GDM1 (cell line): ENCODE results near the gene COL8A2.

Source experiments
- DNase-seq: peaks from one replicate; lab custom pipeline; 2025; lab: John Stamatoyannopoulos, UW

The COL8A2 gene

DNA sequence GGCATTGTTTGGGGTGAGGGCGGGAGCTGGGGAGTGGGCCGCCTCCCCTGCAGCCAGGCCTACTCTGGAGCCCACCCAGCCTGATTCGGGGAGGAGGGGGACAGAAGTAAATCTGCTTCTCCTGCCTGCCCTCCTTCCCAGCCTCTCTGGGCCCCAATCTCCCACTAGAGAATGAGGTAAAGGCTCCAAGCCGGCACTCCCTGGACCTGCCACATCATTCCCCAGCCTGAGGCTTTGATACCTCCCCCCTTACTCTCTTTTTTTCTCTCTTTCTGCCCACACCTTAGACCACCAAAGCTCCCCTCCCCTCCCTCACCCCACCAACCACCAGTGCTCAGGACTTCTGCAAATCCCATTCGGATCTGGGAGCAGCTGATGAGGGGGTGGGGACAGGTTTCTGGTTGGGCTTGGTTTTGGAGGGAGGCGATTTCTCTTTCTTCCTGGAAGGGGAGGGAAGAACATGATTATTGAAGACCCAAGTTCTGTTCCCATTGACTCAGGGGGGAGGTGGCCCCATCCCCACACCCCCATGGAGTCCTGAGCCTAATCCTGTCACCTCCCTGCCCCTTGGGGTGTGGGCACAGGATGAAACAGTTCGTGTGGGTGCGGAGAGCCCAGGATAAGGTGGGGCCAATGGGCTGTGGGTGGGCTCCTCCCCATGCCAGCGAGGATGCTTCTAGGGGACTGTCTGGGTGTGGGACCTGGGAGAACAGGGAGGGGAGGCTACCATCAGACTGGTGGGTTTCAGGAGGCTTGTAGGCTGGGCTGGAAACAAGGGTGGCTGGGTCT, 32.3 kb upstream of the COL8A2 start:
- no peak for DNase-seq

DNA sequence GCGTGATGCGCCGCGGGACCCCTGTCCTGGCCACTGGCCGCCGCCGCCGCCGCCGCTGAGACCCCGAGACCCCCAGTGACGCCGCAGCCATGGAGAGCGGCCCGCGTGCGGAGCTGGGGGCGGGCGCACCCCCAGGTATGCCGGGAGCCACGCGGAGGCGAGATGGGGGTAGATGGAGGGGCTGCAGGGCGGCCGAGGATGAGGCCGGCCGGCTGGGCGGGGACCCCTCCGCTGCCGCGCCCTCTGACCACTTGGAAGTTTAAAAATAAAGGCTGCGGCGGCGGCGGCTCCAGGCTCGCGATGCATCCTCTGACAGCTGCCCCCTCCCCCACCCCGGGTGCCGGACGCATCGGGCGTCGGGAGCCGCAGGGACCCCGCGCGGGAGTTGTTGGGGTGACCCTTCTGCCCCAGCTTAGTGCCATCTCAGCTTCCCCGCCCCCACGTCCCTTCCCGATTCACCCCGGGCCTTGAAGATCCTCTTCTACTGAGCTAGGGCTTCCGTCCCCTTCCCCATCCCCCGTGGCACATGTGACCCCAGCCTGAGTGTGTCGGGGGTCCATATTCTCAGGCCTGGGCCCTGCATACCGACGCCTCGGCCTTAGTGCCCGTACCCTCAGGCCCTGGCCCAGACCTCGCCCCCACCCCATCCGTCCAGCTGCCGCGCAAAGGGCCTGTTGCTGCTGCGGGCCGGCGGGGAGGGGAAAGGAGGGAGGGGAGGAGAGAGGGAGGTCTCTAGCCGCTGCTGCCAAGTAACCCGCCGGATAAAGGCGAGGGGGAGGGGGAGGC, 31.5 kb upstream of the COL8A2 start:
- peak; percentile 67 for DNase-seq

DNA sequence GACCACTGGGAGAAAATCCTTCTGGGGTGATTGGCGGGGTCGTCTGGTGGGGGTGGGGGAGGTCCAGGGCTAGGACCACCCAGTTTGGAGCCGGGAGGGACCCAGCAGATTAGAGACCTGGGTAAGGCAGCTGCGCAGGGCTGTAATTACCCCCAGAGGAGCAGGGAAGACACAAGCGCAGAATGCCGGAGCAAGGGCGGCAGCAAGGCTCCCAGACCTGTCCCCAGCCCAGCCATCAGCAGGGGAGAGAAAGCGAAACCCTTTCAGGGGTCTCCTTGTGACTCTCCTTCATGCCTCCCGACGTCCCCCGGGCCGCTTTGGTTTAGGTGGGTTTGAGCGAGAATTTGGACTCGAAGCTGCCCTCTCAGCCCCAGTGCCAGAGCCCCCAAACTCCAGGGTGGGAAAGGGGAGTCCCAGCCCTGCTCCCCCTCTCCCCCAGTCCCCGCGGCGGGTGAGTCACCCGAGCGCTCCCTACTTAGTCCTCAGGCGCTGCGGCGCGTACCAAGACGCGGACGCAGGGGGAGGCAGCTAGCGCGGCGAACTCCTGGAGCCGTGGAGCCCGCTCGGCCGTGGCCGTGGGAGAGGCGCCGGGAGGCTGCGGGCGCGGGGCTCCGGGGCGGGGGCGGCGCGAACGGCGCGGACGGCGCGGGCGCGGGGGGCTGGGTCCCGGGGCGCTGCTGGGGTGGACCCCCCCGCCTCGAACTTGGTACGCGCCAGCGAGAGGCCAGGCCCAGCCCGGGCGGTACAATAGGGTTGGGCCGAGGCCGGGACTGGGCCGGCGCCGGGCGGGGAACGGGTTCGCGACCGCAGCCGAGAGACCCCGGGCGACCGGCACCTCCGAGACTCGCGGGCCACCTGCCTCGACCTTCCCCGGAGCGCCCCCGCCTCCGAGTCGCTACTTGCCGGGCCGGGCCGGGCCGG, 30.6 kb upstream of the COL8A2 start, which contains the start of gene MAP7D1:
Gene MAP7D1, plus strand, starts transcription at position 753 of the 921 bp plus-strand sequence. CDS start 258 bp downstream, outside the sequence.
- DNase-seq, result peak; percentile 65

DNA sequence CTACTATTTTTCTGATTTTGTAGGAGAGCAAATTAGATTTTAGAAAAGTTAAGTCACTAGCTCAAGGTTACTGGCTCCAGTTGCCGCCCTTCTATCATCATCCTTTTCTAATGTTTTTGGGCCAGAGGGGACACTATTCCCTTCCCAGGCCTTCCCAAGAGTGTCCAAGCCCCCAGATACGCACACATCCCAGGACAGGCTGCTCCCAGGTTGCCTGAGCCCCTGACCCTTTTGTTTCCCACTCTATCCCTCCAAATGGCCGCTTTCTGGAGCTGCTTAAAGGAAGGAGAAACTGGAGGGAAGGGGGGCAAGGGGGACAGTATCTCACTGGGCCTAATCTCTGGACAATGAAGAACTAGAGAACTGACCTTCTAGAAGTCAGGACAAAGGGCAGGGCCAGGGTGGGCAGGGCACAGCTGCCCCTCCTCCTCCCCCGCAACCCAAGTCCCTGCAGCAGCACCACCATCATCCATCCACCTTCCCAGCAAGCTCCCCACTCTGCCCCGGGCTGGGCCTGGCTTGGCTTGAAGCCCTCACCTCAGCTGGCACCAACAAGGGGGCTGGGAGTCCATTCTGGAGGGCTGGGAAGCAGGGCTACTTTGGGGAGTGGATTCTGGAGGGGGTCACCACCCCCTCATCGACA, 29.9 kb upstream of the COL8A2 start:
- no peak for DNase-seq

DNA sequence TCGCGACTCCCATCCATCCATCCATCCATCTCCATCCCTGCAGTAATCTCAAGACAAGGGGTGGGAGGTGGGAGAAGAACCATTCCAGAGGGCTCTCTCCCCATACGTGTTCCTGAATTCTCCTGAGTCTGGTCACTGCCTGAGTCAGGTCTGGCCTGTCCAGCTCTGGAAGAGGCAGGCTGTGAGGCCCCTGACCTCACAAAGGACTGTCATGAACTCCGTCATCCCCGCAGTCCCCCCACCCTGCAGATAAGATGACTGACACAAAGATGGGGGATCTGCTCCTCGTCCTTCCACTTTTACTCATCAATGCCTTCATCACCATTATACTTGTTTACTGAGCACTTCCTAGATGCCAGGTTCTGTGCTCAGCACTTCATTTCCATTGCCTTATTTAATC, 29.3 kb upstream of the COL8A2 start:
- DNase-seq, result no peak

DNA sequence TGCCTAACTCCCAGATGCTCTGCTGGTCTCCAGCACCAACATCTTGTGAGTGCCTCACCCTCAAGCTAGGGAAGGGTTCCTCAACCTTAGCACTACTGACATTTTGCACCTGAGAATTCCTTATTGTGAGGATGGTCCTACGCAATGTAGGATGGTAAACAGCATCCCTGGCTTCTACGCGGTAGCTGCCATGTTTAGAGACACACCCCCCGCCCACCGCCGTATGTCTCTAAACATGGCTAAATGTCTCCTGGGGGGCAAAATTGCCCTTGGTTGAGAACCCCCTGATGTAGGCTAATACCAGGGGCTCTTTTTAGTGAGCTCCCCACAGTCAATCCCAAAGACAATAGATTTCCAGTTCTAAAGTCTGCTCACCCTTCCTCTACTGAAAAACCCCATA, 28.5 kb upstream of the COL8A2 start:
- no peak for DNase-seq

DNA sequence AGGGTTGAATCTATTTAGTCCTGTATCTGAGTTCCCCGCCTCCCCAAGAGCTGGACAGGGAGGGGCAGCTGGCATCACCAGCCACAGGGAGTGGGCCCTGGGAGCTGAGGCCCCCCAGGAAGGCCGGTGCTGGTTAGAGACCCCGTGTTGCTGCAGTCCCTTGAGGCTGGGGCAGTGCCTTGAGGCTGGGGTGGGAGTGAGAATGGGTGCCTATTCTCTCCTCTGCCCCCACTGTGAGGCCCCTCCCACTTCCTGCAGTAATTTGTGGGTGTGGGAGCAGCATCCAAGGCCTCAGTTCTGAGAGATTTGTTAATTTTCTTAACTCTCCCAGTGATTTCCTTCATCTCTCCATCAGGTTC, 26.8 kb upstream of the COL8A2 start:
- no peak for DNase-seq

DNA sequence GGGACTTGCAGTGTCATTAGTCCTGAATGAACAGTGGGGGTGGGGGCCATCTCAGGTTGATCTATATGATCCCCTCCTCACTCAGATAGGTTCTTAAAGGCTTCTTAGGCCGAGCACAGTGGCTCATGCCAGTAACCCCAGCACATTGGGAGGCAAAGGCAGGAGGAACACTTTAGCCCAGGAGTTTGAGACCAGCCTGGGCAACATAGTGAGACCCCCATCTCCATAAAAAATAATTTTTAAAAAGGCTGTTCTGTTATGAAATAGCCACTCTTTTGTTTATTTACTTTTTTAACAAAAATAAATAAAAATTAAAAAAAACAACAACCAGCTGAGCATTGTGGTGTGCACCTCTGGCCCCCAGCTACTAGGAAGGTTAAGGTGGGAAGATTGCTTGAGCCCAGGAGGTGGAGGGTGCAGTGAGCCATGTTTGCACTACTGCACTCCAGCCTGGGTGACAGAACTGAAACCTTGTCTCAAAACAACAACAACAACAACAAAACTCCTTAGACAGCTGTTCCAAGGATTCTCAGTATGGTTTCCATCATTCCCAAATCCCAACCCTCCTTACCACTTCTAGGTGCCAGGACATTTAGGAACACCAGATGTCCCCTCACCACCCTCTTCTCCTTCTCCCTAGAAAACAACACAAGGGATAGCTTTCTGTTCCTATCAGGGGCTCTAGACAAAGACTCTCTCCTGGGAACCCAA, 26.3 kb upstream of the COL8A2 start:
- no peak for DNase-seq

DNA sequence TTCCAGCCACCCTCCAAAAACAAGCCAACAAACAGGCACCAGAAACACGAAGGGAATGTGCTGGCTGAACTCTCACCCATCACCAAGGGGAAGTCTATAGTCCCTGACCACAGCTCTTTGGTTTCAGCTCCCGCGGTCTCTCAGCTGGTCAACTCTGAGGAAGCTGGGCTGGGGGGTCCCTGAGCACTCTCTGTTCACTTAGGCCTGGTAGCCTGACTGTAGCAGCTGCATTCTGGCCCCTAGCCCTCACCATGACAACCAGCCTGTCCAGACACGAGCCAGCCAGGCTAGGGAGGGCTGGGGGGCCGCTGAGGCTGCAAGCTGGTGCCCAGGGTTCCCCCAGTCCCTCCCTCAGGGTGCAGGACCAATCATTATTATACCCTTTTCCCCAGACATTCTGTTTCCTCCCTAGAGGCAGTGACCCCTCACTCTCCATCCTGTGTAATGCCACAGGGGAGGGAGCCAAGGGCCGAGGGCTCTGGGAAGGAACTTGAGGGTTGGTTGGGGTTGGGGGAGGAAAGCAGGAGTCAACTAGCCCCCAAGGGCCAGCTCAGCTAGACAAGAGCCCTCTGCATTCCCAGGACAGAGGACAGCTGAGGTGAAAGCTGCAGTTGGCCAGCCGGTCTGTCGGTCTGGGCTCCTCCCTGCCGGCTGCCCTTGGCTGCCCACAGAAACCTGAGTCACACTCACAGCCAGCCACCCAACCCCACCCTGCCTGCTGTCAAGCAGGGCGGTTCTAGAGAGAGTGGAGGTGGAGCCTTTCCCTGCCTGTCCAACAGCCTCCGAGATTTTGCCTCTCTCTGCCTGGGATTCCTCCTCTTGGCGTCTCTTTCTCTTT, 25.5 kb upstream of the COL8A2 start:
- DNase-seq, result peak; percentile 69

DNA sequence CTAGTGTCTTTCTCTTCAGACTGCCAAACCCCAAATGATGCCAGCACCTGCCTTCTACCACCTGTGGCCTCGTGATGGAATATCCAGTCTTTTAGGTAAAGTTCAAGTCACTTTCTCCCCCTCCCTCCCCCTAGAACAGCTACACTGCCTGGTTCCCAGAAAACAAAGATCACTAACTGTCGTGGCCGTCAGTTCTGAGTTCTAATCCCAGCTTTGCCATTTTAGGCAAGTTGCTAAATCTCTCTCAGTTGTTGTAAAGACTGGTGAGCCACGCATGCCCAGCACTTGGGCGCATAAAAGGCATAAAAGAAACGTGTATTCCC, 24.9 kb upstream of the COL8A2 start:
- no peak for DNase-seq

DNA sequence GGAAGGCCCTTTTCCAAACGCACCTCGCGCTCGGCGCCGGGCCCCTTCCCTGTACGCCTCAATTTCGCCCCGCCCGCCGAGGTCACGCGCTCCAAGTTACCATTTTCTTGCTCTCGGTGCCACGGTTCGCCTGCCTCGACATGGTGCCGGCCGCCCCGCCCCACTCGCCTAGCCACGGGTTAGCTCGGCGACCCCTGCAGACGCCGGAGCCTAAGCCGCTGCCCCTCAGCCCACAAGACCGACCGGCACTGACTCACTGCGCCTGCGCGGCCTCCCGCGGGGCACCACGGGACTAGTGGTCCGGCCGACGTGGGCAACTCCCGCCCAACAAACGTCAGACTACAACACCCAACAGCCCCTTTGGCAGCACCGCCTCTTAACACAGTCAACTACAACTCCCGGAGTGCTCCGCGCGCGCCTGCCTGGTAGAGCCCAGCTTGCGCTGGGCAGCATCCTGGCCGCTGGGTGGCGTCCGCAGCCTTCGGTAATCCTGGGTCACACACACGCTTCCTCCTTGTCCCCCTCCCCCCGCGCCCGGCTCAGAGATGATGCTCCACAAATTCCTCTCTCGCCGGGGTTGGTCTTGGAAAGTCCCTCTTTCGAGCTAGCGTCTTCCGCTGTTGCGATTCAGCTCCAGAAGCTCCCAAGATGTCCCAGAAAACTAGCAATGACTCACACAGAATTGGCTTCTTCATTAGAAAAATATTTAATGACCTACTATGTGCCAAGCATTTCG, 24.4 kb upstream of the COL8A2 start, which contains the start of gene TRAPPC3:
Gene TRAPPC3, minus strand, starts transcription at position 250 of the 736 bp plus-strand sequence. Its CDS starts 108 bp downstream, at position 142.
- DNase-seq, result peak; percentile 100

DNA sequence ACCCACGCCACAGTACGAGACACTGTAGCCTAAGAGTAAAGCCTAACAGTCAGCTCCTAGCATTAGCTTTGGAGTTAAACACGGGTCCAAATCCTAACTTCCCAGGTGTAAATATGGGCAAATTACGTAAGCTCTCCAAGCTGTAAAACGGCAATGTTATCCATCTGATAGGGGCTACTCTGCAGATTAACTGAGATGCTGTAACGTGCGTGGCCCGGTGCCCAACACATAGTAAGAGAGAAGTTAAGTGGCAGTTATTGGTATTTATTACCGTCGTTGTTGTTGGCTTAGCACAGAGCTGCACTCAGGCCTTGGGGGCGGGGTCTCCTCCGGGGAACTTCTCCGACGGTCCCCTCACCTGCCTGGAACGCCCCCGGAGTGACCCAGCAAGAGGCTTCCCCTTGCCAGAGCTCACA, 23.8 kb upstream of the COL8A2 start:
- DNase-seq, result no peak

DNA sequence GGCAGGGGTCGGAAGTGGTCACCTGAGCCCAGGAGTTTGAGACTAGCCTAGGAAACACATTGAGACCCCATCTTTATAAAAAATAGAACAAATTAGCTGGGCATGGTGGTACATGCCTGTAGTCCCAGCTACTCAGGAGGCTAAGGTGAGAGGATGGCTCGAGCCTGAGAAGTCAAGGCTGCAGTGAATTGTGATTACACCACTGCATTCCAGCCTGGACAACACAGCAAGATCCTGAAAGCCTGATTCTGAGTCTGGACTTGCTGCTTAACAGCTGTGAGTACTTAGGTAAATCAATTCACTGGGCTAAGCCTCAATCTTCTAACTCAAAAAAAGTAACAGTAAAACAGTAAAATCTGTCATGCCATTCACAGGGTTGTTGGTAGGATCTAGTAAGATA, 19.4 kb upstream of the COL8A2 start:
- DNase-seq, result no peak

DNA sequence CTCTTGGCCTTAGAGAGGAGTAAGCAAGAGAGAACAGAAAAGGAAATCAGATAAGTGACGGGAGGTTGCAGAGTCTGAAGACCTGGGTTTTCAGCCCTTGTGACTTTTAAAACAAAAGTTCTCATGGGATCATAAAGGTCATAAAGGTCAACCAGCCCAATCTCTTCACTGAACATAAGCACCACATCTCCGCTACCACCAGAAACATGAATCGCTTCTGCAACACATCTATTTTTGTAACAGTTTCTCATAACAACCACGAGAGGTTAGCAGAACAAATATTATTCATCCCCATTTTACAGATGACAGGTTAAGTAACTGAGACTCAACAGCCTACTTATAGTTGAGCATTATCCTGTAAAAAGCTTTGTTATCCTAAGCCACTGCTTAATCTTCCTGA, 18.4 kb upstream of the COL8A2 start:
- no peak for DNase-seq

DNA sequence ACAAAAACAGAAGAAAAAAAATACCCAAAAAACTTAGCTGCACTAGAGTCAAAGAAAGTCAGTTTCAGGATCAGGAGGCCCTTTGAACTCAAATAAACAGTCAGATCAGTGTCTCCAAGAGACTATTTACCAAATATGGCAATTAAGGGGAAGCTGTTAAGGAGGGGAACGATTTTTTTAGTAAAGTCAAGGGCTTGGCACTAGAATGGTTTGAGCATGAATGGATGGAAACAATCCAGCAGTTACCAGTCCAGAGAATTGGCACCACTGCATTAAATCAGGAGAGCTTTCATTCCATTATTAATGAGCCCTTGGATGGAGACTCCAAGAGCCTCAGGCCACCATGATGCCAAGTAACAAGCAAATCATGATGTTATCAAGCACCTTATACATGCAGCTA, 17.1 kb upstream of the COL8A2 start:
- no peak for DNase-seq

DNA sequence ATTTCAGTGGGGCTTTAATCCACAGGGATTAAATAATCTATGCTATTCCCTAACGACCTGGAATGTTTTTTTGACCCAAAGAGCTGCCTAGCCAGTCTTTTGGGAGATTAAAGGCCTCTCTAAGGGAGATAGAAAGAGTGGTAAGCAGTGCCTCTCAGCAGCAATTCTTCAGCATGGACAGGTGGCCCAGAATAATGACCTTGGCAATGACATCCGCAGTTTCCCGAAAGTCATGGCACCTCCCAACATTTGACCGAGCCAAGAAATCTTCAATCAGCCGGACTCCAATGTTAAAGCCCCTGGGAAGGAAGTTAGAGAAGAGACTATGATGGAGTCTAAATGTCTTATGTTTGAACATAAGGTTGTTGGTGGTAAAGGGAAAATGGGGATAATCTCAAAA, 14.5 kb upstream of the COL8A2 start:
- DNase-seq, result no peak

DNA sequence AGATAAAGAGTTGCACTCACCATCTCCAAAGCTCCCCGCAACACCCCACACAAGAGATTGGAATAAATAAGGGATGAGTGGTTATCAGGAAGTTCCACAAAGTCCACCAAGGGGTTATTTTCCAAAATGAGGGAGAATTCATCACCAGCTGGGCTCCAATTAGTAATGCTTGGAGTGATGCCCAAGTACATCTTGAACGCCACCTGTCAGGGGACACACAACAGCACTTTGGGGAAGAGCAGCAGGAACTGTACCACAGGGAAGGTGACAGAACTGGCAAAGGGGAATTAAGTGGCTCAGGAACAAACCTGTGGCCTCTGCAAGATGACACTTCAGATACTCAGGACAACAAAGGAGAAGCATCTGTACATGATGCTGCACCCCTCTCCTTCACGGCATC, 12.8 kb upstream of the COL8A2 start:
- no peak for DNase-seq

DNA sequence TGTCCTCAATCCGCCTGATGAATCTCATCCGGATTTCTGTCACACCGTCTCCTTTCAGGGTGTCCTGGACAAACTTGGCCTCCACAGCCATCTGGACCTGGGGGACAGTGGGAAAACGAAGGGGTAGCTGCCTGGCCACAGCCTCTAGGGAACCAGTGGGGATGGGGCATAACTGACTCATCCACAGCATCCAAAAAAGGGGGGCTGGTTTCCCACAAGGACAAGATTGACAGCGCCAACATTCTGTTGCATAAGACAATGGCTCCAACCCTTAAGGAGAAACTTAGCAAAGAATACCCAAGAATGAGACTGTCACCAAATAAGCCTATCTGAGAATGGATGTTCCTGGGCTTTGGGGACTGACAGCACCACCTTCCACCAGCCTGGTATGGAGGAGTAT, 12.2 kb upstream of the COL8A2 start:
- no peak for DNase-seq

DNA sequence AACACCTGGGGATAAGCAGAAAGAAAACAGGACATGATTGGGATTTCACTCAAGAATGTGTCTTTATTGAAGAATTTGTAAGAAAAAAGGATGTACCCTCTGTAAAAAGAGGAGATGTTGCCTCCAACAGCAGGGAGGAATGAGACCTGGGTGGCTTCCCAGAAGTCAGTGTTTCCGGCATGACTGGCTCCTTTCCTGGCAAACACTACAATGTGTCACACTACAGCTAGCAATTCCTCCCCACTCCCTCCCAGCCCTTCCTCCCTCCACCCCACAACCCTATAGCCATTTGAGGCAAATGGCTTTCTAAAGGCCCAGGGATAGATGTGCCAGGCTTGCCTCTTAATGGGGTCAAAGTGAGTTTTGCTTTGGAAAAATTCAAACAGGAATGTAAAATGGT, 11.5 kb upstream of the COL8A2 start:
- DNase-seq, result no peak

DNA sequence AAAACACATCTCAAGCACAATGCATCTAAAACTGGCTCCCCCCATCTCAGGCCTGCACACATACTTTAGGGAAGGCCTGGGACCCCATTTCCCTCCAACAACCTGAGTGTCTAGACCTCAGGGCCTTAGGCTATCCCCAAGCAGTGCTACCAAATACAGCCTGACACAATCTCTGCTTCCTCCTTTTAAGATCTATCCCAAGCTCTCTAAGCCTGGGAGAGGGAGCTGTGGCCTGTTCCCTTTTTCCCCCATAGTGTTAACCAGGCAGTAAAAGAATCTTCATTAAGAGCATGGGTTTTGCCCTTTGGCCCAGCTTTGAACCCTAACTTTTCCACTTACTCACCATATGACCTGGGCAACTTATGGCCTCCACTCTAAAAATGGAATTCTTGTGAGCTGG, 10.8 kb upstream of the COL8A2 start:
- no peak for DNase-seq
